ENCODE results near the gene FGR.

DNA sequence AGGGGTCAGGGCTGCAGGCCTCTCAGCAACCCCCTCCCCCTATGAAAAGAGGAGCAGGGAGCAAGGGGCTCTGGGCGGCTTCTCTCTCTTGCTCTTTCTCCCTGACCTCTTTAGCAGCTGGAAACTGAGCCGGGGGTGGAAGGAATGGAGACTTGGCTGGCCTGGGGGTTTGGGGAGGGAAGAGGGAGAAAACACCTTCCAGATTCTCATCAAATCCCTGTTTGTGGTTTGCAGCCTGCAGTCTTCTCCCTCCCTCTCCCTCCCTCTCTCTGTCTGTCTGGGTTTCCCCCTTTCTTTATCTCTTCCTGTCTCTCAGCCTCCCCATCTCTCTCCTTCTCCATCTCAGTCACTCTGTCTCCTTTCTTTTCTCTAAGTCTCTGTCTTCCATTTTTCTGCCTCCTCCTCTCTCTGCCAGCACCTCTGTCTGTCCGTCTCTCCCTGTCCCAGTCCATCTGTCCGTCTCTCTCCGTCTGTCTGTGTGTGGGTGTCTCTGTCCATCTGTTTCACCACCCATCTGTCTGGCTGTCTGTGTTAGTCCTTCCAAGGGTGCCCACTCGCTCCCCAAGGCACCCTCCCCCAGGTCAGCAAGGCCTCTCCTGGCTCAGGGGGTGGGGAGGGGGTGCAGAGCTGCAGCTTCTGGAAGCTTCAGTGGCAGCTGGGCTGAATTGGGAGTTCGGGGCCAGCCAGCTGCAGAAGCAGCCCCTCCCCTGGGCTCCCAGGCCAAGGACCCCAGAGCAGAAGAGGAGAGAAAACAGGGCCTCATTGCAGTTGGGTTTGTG, 37.3 kb downstream of the FGR start:
- TF ChIP-seq TAF1 (IDR thresholded peaks at IDR 0.05; ENCODE audit: low read depth, low read length) (no peak), POLR2AphosphoS5 (IDR thresholded peaks at IDR 0.05; ENCODE audit: low read depth, low read length) (no peak), POLR2A (IDR thresholded peaks at IDR 0.05; ENCODE audit: low read depth, low read length) (no peak), SPI1 (IDR thresholded peaks at IDR 0.05; ENCODE audit: low read depth, low read length) (no peak), POU2F2 (IDR thresholded peaks at IDR 0.05; ENCODE audit: low read depth, low read length) (no peak), PAX5 (IDR thresholded peaks at IDR 0.05; ENCODE audit: insufficient read depth, low read length, severe bottlenecking) (no peak)
